GM12864 (cell line): Measurements from ENCODE around the gene PDE12.

Source experiments
- DNase-seq: peaks from one replicate; pipeline ENCODE4 v3.0.0-alpha.2; 2011; ENCODE audit warnings: low read depth
- H3K4me3 ChIP-seq: 2 replicates; pipeline ENCODE4 v1.5.1; 2011; ENCODE audit warnings: mild to moderate bottlenecking, low read depth, low read length, control low read depth
- CTCF ChIP-seq: IDR thresholded peaks from 2 replicates; pipeline ENCODE4 v1.5.1; 2011; ENCODE audit warnings: low read depth, mild to moderate bottlenecking, moderate library complexity, low read length, control low read depth, inconsistent platforms; ENCODE audit errors: missing control alignments

PDE12 gene

DNA sequence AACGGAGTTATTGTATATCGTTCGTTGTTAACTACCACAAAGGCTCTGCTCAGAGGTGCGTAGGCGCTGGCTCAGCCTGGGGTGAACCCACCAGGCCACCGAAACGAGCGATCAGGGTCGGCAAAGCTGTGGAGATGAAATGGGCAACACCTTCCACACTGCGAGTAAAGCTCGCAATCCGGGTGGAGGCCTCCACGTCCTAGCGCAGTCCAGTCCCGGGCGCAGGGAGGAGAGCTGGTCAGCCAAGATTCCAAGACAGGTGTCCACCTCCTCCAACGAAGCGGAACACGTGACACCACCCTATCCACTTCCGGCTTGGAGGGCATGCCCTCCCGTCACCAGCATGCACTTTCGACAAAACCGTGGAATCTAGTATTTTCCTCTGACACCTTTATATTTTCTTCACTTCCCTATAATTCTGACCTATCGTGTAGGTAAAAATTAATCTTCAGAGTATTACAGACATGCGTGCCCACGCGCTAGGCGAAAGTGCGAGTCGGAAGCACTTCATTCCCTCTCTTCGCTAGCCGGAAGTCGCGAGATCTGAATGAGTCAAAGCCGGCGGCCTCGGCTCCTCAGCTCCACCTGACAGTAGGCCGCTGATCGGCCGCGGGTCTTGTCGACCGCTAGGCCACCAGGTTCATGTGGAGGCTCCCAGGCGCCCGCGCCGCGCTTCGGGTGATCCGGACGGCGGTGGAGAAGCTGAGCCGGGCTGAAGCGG is at the start of gene PDE12:
Gene PDE12, plus strand, starts transcription at position 537 of the 721 bp plus-strand sequence. Its CDS starts 106 bp downstream, at position 643.
- TF ChIP-seq CTCF, result no peak
- peak; percentile 82 for DNase-seq
- peak within 1 kb of the TSS; percentile 83 for H3K4me3 ChIP-seq

- no peak overlapping the region for H3K4me3 ChIP-seq
- no peak for DNase-seq
- TF ChIP-seq CTCF, result no peak
These were observed 43.9 kb upstream of the PDE12 start for GRCh38 chr3:57512166-57512565.

GRCh38 chr3:57518276-57518915 is 37.7 kb upstream of the PDE12 start:
- DNase-seq, result no peak
- no peak for TF ChIP-seq CTCF
- no peak overlapping the region for H3K4me3 ChIP-seq

- TF ChIP-seq CTCF, result no peak
- no peak for DNase-seq
- H3K4me3 ChIP-seq, result no peak overlapping the region
These were observed 25.9 kb upstream of the PDE12 start for GRCh38 chr3:57530071-57530608.

DNA sequence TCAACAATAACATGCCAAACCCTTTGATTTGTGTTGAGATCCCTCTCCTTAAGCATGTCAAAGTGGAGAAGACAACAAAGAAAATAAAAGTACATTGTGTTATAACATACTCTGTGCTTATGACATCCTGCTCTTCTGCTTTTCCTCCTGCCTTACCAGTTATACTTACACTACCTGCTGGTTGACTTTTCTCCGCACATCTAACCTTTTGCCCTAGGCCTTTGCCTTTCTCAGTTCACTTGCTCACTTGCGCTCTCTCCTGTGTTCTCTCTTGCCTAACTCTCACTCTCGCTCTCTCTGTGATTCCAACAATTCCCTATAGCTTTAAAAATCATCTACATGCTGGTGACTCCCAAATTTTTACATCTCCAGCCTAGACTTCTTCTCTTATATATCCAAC is 17.6 kb upstream of the PDE12 start:
- H3K4me3 ChIP-seq, result no peak overlapping the region

More for the DNA sequence above, 17.6 kb upstream of the PDE12 start:
- DNase-seq, result no peak
- TF ChIP-seq CTCF, result no peak
